ENCODE measurements around the gene ARHGEF16. TPM values are rescaled to one million over a fixed set of nuclear protein-coding genes. Genes with fewer than 3 reads are reported as not detected.
A peak's percentile ranks its signal among the peaks of the same experiment; 100 is the strongest.

Gene ARHGEF16
- total and polyA plus RNA-seq, 7 donors = 0.41 to 51.8 (median 2.2) TPM

GRCh38 chr1:3504151-3504821, 49.8 kb downstream of the ARHGEF16 start:
- Histone ChIP-seq H3K9me3 (no peaks in the 10 kb centered on the region), H3K27ac (peak overlapping the region in 1 of 4 donors; percentile 27), H3K4me1 (no peaks in the 10 kb centered on the region), H3K27me3 (no peaks in the 10 kb centered on the region), H3K36me3 (no peaks in the 10 kb centered on the region), H3K4me3 (no peak overlapping the region)
- peak; percentile 84 for DNase-seq
- TF ChIP-seq POLR2A (IDR thresholded peaks at IDR 0.05) (no peak), EP300 (IDR thresholded peaks at IDR 0.05) (no peak), CTCF (IDR thresholded peaks at IDR 0.05) (no peak), POLR2AphosphoS5 (IDR thresholded peaks at IDR 0.05) (peak in 1 of 4 donors; percentile 55)
- intact Hi-C loops (cut with DNase I) = no loop called here
- 87 to 88% methylated on average over 31 of the region's 31 CpGs for WGBS, 2 donors

DNA sequence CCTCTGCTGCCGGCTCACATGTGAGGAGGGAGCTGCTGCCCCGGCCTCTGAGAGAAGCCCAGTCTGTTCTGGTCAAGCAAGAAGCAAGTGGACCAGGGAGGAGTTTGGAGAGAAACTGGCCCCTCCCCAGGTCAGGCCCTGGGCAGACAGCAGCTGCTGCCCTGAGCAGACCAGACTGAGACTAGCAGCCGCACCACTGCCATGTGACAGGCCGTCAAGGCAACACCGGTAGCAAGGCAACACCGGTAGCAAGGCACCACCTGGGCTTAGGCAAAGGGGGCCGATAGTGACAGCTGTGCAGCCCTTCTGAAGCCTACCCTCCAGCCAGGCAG, 50.3 kb downstream of the ARHGEF16 start:
- no peaks in the 10 kb centered on the region for H3K4me1 ChIP-seq
- H3K4me3 ChIP-seq = no peak overlapping the region
- TF ChIP-seq POLR2A (IDR thresholded peaks at IDR 0.05) (no peak), CTCF (IDR thresholded peaks at IDR 0.05) (no peak), POLR2AphosphoS5 (IDR thresholded peaks at IDR 0.05) (no peak), EP300 (IDR thresholded peaks at IDR 0.05) (no peak)
- no peak for DNase-seq
- H3K27ac ChIP-seq = peak overlapping the region in 1 of 4 donors; percentile 27
- WGBS, 2 donors = 89 to 94% methylated on average over 7 of the region's 7 CpGs
- H3K27me3 ChIP-seq = no peaks in the 10 kb centered on the region
- no peaks in the 10 kb centered on the region for H3K36me3 ChIP-seq
- no peaks in the 10 kb centered on the region for H3K9me3 ChIP-seq
- intact Hi-C loops (cut with DNase I) = no loop called here

DNA sequence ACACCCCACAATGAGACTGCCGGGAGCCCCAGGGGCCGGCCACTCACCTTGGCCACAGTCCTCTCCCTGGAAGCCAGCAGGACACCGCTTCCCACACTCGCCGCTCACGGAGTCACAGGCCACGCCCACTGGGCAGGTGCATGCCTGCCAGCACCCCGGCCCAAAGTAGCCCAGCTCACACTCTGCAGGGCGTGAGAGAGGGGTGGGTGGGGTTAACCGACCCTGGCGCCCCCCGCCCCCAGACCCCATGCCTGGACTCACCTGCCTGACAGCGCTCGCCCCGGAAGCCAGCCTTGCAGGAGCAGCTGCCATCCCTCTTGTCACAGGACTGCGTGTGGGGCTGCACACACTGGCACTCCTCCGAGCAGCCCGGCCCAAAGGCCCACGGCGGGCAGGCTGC, 50.7 kb downstream of the ARHGEF16 start:
- DNase-seq = no peak
- TF ChIP-seq POLR2AphosphoS5 (IDR thresholded peaks at IDR 0.05) = no peak
- no peak for TF ChIP-seq EP300 (IDR thresholded peaks at IDR 0.05)
- no peak for TF ChIP-seq POLR2A (IDR thresholded peaks at IDR 0.05)
- no peak for TF ChIP-seq CTCF (IDR thresholded peaks at IDR 0.05)
- no peak overlapping the region for H3K4me3 ChIP-seq
- H3K9me3 ChIP-seq = no peaks in the 10 kb centered on the region
- no peaks in the 10 kb centered on the region for H3K27me3 ChIP-seq
- WGBS, 2 donors = 66 to 85% methylated on average over 20 of the region's 20 CpGs
- intact Hi-C loops (cut with DNase I) = no loop called here
- H3K27ac ChIP-seq = no peak overlapping the region
- no peaks in the 10 kb centered on the region for H3K36me3 ChIP-seq
- H3K4me1 ChIP-seq = no peaks in the 10 kb centered on the region

- no peak for DNase-seq
- Histone ChIP-seq H3K27ac (no peak overlapping the region), H3K4me3 (no peak overlapping the region), H3K36me3 (no peaks in the 10 kb centered on the region), H3K4me1 (no peaks in the 10 kb centered on the region), H3K9me3 (no peaks in the 10 kb centered on the region), H3K27me3 (no peaks in the 10 kb centered on the region)
- 95 to 96% methylated on average over 15 of the region's 15 CpGs for WGBS, 2 donors
- no peak for TF ChIP-seq POLR2A (IDR thresholded peaks at IDR 0.05)
- TF ChIP-seq EP300 (IDR thresholded peaks at IDR 0.05) = no peak
- TF ChIP-seq CTCF (IDR thresholded peaks at IDR 0.05) = no peak
- no peak for TF ChIP-seq POLR2AphosphoS5 (IDR thresholded peaks at IDR 0.05)
- intact Hi-C loops (cut with DNase I) = no loop called here
Observed at GRCh38 chr1:3506041-3506440, 51.6 kb downstream of the ARHGEF16 start.

DNA sequence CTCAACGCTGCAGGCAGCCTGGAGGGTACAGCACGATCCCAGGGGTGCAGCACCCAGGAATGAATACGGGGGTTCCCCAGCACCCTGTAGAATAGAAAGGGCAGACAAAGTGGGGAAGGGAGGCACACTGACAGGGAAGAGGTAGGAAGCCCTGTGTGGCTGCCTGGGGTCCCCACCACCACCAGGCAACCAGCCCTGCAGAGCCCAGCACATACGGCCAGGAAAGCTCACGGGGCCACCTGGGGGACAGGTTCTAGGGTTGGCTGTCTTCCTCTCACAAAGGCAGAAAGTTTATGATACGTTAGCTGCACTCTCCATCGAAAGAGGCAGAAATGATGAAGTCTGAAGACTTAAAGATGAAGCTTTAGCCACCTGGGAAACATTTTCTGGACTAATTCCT, 52.5 kb downstream of the ARHGEF16 start:
- TF ChIP-seq CTCF (IDR thresholded peaks at IDR 0.05) (no peak), POLR2AphosphoS5 (IDR thresholded peaks at IDR 0.05) (no peak), EP300 (IDR thresholded peaks at IDR 0.05) (no peak), POLR2A (IDR thresholded peaks at IDR 0.05) (no peak)
- Histone ChIP-seq H3K4me3 (no peak overlapping the region), H3K4me1 (no peaks in the 10 kb centered on the region), H3K36me3 (no peaks in the 10 kb centered on the region), H3K9me3 (no peaks in the 10 kb centered on the region), H3K27ac (no peak overlapping the region), H3K27me3 (no peaks in the 10 kb centered on the region)
- intact Hi-C loops (cut with DNase I) = no loop called here
- no peak for DNase-seq
- WGBS, 2 donors = 88 to 91% methylated on average over 7 of the region's 7 CpGs
